HG03159 (cell line): ENCODE measurements around the gene COPG1.
"Not testable (repeated sequence)": the region's sequence is repeated elsewhere in the genome, so short reads cannot be mapped to it uniquely, and the experiment has no call there.

ENCODE experiments used
- ATAC-seq: cut with Tn5 transposase; IDR thresholded peaks from one replicate; pipeline ENCODE4 v1.9.1; 2021; ENCODE audit warnings: mild to moderate bottlenecking, moderate library complexity; ENCODE audit not compliant: unreplicated experiment

Gene COPG1

GRCh38 chr3:129249284-129250065 lies at the start of gene COPG1:
COPG1 (plus strand) TSS chr3:129249606; CDS start chr3:129249710, 104 bp downstream.
- peak; percentile 79 for ATAC-seq

GRCh38 chr3:129204473-129204872 lies 44.9 kb upstream of the COPG1 start:
- ATAC-seq, result no peak

- no peak for ATAC-seq
Observed at GRCh38 chr3:129205109-129205832, 44.1 kb upstream of the COPG1 start.

GRCh38 chr3:129207479-129207878 lies 41.9 kb upstream of the COPG1 start:
- no peak for ATAC-seq

DNA sequence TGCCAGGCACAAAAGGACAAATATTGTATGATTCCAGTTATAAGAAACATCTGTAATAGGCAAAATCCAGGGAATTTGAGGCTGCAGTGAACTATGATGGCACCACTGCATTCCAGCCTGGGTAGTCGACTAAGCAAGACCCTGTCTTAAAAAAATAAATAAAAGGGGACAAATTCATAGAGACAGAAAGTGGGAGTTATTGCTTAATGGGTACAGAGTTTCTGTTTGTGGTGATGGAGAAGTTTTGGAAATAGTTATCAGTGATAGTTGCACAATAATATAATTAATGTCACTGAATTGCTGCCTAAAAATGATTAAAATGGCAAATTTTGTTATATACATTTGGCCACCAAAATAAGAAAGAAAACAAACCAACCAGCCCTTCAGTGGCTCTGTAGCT lies 38.1 kb upstream of the COPG1 start:
- ATAC-seq, result no peak

DNA sequence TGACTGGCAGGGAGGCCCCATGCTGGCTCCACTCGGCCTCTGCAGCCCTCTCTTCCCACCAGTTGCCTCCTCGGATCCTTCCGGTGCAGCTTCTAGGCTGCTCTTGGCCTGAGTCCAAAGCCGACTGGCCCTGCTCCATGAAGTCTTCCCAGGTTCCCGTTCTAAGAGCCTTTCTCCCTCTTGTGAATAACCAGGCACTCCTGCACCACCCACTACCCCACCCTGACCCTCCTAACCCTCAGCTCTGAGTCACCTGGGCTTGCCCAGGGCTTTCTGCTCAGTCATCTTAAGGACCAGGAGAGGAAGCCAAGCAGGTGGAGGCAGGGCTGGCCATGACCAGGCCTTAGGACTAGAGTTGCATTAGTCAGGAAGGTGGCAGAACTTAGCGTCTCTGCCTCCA lies 37.6 kb upstream of the COPG1 start:
- no peak for ATAC-seq

DNA sequence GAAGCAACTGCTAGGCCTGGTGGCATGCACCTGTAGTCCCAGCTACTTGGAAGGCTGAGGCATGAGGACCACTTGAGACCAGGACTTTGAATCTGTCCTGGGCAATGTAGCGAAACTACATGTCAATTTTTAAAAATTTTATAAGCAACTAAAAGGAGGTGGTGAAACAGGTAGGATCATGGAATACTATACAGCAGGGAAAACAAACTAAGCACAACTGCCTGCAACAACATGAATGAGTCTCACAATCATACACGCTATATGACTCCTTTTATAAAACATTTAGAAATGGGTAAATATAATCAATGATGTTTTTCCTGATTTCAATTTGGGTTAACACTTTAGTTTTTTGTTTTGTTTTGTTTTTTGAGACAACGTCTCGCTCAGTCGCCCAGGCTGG lies 36.2 kb upstream of the COPG1 start:
- no peak for ATAC-seq

GRCh38 chr3:129218742-129219141 lies 30.7 kb upstream of the COPG1 start:
- ATAC-seq, result no peak

DNA sequence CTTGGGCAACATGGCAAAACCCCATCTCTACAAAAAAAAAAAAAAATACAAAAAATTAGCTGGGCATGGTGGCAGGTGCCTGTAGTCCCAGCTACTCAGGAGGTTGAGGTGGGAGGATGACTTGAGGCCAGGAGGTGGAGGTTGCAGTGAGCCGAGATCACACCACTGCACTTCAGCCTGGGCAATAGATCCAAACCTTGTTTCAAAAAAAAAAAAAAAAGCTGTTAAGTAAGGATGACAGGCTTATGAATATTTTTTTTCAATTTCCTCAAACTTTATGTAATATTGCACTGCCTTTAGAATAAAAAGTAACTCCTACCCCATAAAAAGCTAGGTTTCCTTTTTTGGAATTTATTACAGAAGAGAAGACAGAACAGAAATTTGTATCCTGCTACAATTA lies 25.0 kb upstream of the COPG1 start:
- not testable (repeated sequence) for ATAC-seq

GRCh38 chr3:129224984-129225393 lies 24.4 kb upstream of the COPG1 start:
- no peak for ATAC-seq

DNA sequence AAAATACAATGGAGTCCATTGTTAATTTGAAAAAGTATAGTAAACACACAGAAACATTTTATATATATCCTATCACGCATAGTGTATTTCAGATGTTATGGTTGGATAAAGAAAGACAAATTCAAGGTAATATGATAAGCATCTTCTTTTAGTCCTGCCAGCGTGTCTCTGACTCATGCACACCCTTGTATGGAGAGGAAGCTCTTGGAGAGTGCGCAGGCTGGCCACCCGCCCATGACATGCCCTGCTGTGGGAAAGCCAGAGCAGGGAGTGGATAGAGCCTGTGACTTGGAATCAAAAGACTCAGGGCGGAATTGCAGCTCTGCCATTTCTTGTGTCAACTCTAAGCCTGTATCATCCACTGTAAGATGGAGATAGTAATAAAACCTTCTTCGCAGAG lies 23.0 kb upstream of the COPG1 start:
- ATAC-seq, result no peak

GRCh38 chr3:129228891-129229585 lies 20.4 kb upstream of the COPG1 start:
- ATAC-seq, result no peak

- ATAC-seq, result no peak
Observed at GRCh38 chr3:129230311-129231019, 18.9 kb upstream of the COPG1 start.

DNA sequence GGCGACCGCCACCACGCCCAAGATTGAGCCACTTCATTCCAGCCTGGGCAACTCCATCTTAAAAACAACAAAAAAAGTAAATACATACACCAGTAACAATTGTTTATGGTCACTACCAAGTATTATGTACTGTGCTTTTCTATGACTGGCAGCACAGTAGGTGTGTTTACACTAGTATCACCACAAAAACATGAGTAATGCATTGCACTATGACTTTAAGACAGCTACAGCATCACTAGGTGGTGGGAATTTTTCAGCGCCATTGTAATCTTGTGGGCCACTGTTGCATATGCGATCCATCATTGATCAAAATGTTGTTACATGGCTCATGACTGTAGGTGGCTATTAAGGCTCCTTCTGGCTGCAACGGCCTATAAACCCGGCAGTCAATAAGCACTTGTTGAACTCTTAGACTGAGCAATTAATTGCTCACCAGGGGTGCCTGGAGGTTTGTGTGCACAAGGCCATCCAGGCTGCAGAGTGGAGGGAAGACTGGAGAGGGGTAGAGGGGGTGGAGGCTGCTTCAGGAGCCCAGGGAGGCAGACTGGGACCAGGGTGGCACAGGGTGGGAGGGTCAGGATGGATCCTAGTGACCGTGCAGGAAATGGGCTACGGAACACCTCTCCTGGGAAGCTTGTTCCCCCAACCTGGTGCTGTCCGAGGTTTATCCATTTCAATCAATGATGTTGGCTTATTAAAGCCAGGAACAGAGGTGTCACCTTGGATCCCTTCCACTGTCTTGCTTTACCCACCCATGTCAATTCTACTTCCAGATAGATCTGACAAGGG lies 17.9 kb upstream of the COPG1 start:
- ATAC-seq, result no peak

DNA sequence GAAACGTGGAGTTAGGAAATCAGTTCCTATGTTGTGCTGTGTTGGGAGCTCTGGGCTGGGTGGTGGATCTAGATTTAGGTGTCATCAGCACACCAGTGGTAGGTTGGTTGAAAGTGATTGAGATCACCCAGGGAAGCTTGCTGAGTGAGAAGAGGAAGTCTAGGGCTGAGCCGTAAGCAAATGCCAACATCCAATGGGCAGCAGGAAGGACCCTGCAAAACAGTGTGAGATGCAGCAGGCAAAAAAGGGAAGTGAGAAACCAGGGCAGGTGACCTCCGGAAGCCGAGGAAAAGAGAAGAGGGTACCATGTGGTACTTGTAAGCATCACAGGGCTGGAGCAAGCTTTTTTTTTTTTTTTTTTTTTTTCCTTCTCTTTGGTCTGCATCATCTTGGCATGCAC lies 15.9 kb upstream of the COPG1 start:
- peak; percentile 89 for ATAC-seq

- ATAC-seq, result no peak
Observed at GRCh38 chr3:129234441-129234840, 15.0 kb upstream of the COPG1 start.

DNA sequence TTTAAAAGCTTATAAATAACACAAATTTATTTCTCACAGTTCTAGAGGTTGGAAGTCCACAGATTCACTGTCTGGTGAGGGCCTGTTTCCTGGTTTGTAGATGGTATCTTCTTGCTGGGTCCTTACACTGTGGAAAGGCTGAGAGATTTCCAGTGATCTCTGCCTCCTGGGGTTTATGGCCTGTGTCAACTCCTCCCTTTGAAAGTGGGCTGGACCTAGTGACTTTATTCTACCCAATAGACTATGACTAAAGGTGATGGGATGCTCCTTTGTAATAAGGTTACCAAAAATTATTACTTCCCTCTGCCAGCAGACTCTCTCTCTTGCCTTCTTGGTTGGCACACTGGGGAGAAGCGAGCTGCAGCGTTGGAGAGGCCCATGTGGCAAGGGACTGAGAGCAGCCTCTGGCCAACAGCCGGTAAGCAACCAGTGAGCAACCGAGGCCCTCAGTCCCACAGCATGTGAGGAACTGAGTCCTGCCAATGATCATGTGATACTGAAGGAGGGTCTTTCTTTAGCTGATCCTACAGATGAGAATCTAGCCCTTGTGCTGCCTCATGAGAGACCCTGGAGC lies 14.0 kb upstream of the COPG1 start:
- no peak for ATAC-seq

DNA sequence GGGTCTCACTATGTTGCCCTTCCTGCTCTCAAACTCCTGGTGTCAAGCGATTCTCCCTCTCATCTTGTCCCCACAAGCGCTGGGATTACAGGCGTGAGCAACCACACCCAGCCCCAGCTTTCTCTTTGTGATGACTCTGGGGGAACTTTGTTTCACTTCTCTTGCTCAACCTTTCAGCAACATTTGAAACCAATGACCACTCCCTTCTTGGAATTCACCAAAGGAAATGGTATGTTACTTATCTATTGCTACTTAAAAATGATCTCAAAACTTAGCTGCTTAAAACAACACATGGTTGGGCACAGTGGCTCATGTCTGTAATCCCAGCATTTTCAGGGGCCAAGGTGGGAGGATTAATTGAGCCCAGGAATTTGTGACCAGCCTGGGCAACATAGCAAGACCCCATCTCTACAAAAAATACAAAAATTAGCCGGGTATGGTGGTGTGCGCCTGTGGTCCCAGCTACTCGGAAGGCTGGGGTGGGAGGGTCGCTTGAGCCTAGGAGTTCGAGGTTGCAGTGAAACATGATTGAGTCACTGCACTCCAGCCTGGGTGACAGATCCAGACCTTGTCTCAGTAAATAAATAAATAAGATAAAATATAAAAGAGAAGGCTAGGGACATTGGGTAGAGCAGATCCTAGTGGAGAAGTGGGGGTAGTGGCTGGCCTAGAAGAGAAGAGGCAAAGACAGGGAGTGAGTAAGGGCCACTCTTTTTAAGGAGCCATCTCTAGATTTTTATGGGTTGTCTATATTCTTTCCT lies 10.3 kb upstream of the COPG1 start:
- ATAC-seq, result no peak

- ATAC-seq, result no peak
Observed at GRCh38 chr3:129239991-129240390, 9.4 kb upstream of the COPG1 start.
